ENCODE data around the gene SYNGR3.
A peak's percentile ranks its signal among the peaks of the same experiment; 100 is the strongest.

The SYNGR3 gene

DNA sequence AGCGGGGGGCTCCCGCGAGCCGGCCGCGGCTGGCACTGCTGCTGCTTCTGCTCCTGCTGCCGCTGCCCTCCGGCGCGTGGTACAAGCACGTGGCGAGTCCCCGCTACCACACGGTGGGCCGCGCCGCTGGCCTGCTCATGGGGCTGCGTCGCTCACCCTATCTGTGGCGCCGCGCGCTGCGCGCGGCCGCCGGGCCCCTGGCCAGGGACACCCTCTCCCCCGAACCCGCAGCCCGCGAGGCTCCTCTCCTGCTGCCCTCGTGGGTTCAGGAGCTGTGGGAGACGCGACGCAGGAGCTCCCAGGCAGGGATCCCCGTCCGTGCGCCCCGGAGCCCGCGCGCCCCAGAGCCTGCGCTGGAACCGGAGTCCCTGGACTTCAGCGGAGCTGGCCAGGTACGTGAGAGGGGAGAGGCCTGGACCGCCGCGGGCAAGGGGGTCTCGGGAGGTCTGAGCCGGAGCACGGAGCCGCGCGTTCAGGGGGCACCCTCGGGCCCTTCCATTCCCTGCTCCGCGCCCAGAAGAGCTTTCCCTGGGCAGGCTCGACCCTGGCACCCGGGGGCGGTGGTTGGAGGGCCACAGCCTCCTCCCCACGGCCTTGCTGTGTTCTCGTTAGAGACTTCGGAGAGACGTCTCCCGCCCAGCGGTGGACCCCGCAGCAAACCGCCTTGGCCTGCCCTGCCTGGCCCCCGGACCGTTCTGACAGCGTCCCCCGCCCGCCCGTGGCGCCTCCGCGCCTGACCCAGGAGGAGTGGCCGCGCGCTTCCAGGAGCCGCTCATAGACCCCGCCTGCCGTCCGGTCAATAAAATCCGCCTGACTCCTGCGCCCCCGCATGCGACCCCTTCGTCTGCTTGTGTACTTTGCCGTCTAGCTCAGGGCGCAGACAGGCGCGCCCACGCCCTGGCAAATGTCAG, 30.4 kb downstream of the SYNGR3 start:
- H3K27ac ChIP-seq (ENCODE audit: low read length) = no peak overlapping the region
- H3K4me2 ChIP-seq (ENCODE audit: low read length) = no peak overlapping the region
- H3K4me1 ChIP-seq (ENCODE audit: low read length) = peaks cover 10% of the 10 kb centered on the region; the same call in 1 of the 2 replicates
- H4K20me1 ChIP-seq (ENCODE audit: insufficient read depth, low read length) = no peaks in the 10 kb centered on the region
- H2AFZ ChIP-seq (ENCODE audit: low read depth, low read length) = no peak overlapping the region
- no peaks in the 10 kb centered on the region for H3K79me2 ChIP-seq (ENCODE audit: low read length)
- no peaks in the 10 kb centered on the region for H3K27me3 ChIP-seq (ENCODE audit: low read depth, low read length)
- H3K4me3 ChIP-seq (ENCODE audit: low read length) = no peak overlapping the region
- H3K9ac ChIP-seq (ENCODE audit: low read length) = no peak overlapping the region
- H3K36me3 ChIP-seq (replicated peaks; ENCODE audit: low read depth, low read length) = no peaks in the 10 kb centered on the region
- no peaks in the 10 kb centered on the region for H3K9me3 ChIP-seq (ENCODE audit: insufficient read depth, low read length)
- TF ChIP-seq EZH2phosphoT487 (IDR thresholded peaks at IDR 0.05; ENCODE audit: low read depth) = no peak

DNA sequence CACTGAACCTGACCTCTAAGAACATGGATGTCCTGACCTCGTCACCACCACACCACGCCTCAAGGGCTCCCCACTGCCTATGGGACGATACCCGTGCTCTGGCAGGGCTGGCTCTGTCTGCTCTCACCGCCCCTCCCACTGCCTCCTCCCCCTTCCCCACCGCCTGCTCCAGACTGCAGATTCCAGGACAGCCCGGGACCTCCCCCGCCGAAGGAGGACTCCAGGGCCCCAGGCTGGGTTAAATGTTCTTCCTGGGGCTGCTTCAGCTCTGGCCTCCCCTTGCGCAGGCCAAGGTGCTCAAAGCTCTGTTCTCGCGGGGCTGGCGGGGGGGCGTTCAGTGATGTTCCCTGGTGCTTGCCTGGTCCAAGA, 32.9 kb downstream of the SYNGR3 start:
- Histone ChIP-seq H3K79me2 (ENCODE audit: low read length) (no peaks in the 10 kb centered on the region), H3K4me3 (ENCODE audit: low read length) (peak overlapping the region; percentile 82), H3K36me3 (replicated peaks; ENCODE audit: low read depth, low read length) (no peaks in the 10 kb centered on the region), H3K9me3 (ENCODE audit: insufficient read depth, low read length) (no peaks in the 10 kb centered on the region), H3K4me2 (ENCODE audit: low read length) (peak overlapping the region; percentile 93), H2AFZ (ENCODE audit: low read depth, low read length) (peak overlapping the region; percentile 87), H3K27me3 (ENCODE audit: low read depth, low read length) (peaks cover 16% of the 10 kb centered on the region), H3K9ac (ENCODE audit: low read length) (peak overlapping the region; percentile 62), H3K27ac (ENCODE audit: low read length) (no peak overlapping the region), H3K4me1 (ENCODE audit: low read length) (peaks cover 10% of the 10 kb centered on the region; the same call in 1 of the 2 replicates), H4K20me1 (ENCODE audit: insufficient read depth, low read length) (no peaks in the 10 kb centered on the region)
- TF ChIP-seq, protein P1, sequence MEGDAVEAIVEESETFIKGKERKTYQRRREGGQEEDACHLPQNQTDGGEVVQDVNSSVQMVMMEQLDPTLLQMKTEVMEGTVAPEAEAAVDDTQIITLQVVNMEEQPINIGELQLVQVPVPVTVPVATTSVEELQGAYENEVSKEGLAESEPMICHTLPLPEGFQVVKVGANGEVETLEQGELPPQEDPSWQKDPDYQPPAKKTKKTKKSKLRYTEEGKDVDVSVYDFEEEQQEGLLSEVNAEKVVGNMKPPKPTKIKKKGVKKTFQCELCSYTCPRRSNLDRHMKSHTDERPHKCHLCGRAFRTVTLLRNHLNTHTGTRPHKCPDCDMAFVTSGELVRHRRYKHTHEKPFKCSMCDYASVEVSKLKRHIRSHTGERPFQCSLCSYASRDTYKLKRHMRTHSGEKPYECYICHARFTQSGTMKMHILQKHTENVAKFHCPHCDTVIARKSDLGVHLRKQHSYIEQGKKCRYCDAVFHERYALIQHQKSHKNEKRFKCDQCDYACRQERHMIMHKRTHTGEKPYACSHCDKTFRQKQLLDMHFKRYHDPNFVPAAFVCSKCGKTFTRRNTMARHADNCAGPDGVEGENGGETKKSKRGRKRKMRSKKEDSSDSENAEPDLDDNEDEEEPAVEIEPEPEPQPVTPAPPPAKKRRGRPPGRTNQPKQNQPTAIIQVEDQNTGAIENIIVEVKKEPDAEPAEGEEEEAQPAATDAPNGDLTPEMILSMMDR (IDR thresholded peaks at IDR 0.05; ENCODE audit: low read depth, low read length) = no peak
- TF ChIP-seq EZH2phosphoT487 (IDR thresholded peaks at IDR 0.05; ENCODE audit: low read depth) = no peak

DNA sequence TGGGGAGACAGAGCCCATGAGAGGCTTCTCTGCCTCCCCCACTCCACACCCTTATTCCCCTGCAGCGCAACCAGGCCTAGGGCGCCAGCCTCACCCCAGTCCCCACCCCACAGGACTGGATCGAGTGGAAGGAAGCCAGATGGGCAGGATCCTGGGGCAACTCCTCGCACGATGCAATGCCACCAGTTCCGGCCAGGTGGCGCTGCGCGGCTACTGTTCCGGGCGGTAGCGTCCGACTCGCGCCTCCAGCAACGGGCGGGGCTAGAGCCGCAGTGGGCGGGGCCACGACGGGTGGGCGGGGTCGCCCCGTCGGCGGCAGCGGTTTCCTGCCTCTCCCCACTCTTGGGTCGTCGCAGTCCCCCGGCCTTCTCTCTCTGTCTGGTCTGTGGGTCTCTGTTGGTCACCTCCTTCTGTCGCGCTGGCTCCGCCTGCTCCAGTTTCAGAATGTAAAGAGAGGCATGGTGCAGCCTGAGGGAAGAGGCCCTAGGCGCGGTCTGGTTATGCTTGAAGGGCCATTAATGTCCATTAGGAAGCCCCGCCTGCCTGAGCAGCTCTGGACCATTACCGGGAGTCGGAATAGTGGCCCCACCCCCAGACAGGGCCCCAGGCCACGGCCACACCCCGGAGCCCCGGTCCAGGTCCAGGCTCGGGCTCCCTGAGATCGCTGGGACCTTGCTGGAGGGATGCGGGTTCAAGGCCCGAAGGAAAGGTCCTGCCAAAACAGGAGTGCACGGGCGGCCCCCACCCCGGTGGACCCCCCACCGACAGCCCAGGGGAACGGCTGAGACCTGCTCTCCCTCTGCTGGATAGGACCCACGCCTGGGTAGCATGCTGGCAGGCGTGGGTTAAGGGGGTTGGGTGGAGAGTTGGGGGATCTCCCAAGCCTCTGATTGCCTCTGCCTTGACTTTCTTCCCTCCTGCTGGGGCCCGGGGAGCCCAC, 33.6 kb downstream of the SYNGR3 start:
- H3K9ac ChIP-seq (ENCODE audit: low read length) = peak overlapping the region; percentile 62
- H3K27ac ChIP-seq (ENCODE audit: low read length) = no peak overlapping the region
- peak overlapping the region; percentile 88 for H2AFZ ChIP-seq (ENCODE audit: low read depth, low read length)
- H3K4me2 ChIP-seq (ENCODE audit: low read length) = peak overlapping the region; percentile 93
- H3K27me3 ChIP-seq (ENCODE audit: low read depth, low read length) = peaks cover 23% of the 10 kb centered on the region
- no peaks in the 10 kb centered on the region for H3K9me3 ChIP-seq (ENCODE audit: insufficient read depth, low read length)
- H3K4me1 ChIP-seq (ENCODE audit: low read length) = peaks cover 10% of the 10 kb centered on the region; the same call in 1 of the 2 replicates
- peak overlapping the region; percentile 82 for H3K4me3 ChIP-seq (ENCODE audit: low read length)
- no peaks in the 10 kb centered on the region for H4K20me1 ChIP-seq (ENCODE audit: insufficient read depth, low read length)
- H3K36me3 ChIP-seq (replicated peaks; ENCODE audit: low read depth, low read length) = no peaks in the 10 kb centered on the region
- TF ChIP-seq EZH2phosphoT487 (IDR thresholded peaks at IDR 0.05; ENCODE audit: low read depth) = no peak
- TF ChIP-seq, protein P1 (IDR thresholded peaks at IDR 0.05; ENCODE audit: low read depth, low read length) = peak; percentile 88
- H3K79me2 ChIP-seq (ENCODE audit: low read length) = no peaks in the 10 kb centered on the region

DNA sequence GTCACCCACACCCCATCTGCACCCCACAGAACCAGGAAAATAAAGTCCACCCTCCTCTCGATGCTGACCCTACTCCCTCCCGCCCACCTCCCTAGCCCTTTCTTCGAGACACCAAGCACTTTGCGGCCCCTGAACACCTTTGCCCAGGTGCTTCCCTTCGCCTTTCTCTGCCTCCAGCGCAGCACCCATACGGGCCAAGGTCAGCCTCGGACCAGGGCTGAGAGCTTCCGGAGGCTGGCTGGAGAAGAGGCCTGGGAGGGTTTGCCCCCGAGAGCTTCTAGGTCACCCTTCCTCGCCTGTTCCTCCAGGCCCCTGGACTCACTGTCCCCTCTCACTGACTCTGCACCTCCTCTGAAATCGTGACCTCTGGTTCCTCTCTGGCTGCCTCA, 34.3 kb downstream of the SYNGR3 start:
- no peak for TF ChIP-seq EZH2phosphoT487 (IDR thresholded peaks at IDR 0.05; ENCODE audit: low read depth)
- TF ChIP-seq, protein P1 (IDR thresholded peaks at IDR 0.05; ENCODE audit: low read depth, low read length) = no peak
- H3K79me2 ChIP-seq (ENCODE audit: low read length) = no peaks in the 10 kb centered on the region
- H4K20me1 ChIP-seq (ENCODE audit: insufficient read depth, low read length) = no peaks in the 10 kb centered on the region
- no peak overlapping the region for H3K9ac ChIP-seq (ENCODE audit: low read length)
- no peak overlapping the region for H3K4me3 ChIP-seq (ENCODE audit: low read length)
- H3K36me3 ChIP-seq (replicated peaks; ENCODE audit: low read depth, low read length) = no peaks in the 10 kb centered on the region
- no peak overlapping the region for H3K27ac ChIP-seq (ENCODE audit: low read length)
- H2AFZ ChIP-seq (ENCODE audit: low read depth, low read length) = no peak overlapping the region
- peak overlapping the region; percentile 93; the same call in 1 of the 2 replicates for H3K4me2 ChIP-seq (ENCODE audit: low read length)
- H3K9me3 ChIP-seq (ENCODE audit: insufficient read depth, low read length) = no peaks in the 10 kb centered on the region
- peaks cover 28% of the 10 kb centered on the region for H3K27me3 ChIP-seq (ENCODE audit: low read depth, low read length)
- H3K4me1 ChIP-seq (ENCODE audit: low read length) = peaks cover 10% of the 10 kb centered on the region; the same call in 1 of the 2 replicates
